PC-3 (cell line): Measurements from ENCODE around the gene AVP. TPM values are rescaled to one million over a fixed set of nuclear protein-coding genes. Genes with fewer than 3 reads are reported as not detected.

ENCODE experiments used
- ATAC-seq: fragments of 200-7000 bp; cut with Tn5 transposase; 2 replicates; pipeline ENCODE4 v1.9.1; 2020; ENCODE audit warnings: mild to moderate bottlenecking, moderate library complexity
- BruUV-seq: library from RNA; stranded (reverse); fragments of 400-500 nt; replicated peaks from 2 replicates; lab custom pipeline; 2021; lab: Mats Ljungman, UMichigan
- CTCF ChIA-PET: fragments of 300-600 bp; sonication (Branson Sonifier 250); formaldehyde crosslinking; loops from one replicate; lab custom pipeline; 2022; ENCODE audit warnings: antibody characterized with exemption; lab: Charles Lee
- POLR2A ChIA-PET: fragments of 300-600 bp; sonication (Branson Sonifier 250); formaldehyde crosslinking; loops from one replicate; lab custom pipeline; 2022; ENCODE audit warnings: antibody characterized with exemption; ENCODE audit not compliant: unreplicated experiment; lab: Charles Lee
- DNase-seq: peaks from one replicate; pipeline ENCODE4 v3.0.0-alpha.2; 2015
- H2AFZ ChIP-seq: fragments of 300-600 bp; sonication (generic); 2 replicates; pipeline ENCODE4 v1.6.0; 2016; ENCODE audit warnings: antibody characterized with exemption, low read length
- H3F3A ChIP-seq: fragments of 300-600 bp; sonication (generic); one replicate; pipeline ENCODE4 v1.6.0; 2017; ENCODE audit warnings: antibody characterized with exemption, low read length, control low read depth, mild to moderate bottlenecking; ENCODE audit not compliant: unreplicated experiment
- H3K27ac ChIP-seq: fragments of 300-600 bp; sonication (generic); 2 replicates; pipeline ENCODE4 v1.5.1; 2016; ENCODE audit warnings: mild to moderate bottlenecking, low read length
- H3K27me3 ChIP-seq: fragments of 300-600 bp; sonication (generic); 2 replicates; pipeline ENCODE4 v1.6.1; 2016; ENCODE audit warnings: low read length, mixed read lengths
- H3K36me3 ChIP-seq: fragments of 300-600 bp; sonication (generic); 2 replicates; pipeline ENCODE4 v1.6.1; 2016; ENCODE audit warnings: low read depth, mixed run types, low read length, mixed read lengths
- H3K4me1 ChIP-seq: fragments of 300-600 bp; sonication (generic); 2 replicates; pipeline ENCODE4 v1.5.1; 2016; ENCODE audit warnings: low read length; ENCODE audit not compliant: insufficient read depth
- H3K4me2 ChIP-seq: fragments of 300-600 bp; sonication (generic); 2 replicates; pipeline ENCODE4 v1.6.0; 2016; ENCODE audit warnings: low read length
- H3K4me3 ChIP-seq: fragments of 300-600 bp; sonication (generic); 2 replicates; pipeline ENCODE4 v1.5.1; 2016; ENCODE audit warnings: mild to moderate bottlenecking, low read length, mixed read lengths
- H3K79me2 ChIP-seq: fragments of 300-600 bp; sonication (generic); 2 replicates; pipeline ENCODE4 v1.6.1; 2017; ENCODE audit warnings: low read length, mixed read lengths
- H3K9ac ChIP-seq: fragments of 300-600 bp; sonication (generic); 2 replicates; pipeline ENCODE4 v1.6.0; 2016; ENCODE audit warnings: mild to moderate bottlenecking, low read length
- H3K9me2 ChIP-seq: fragments of 300-600 bp; sonication (generic); replicated peaks from 2 replicates; pipeline ENCODE4 v1.6.1; 2016; ENCODE audit warnings: mixed run types, low read length, mixed read lengths
- H3K9me3 ChIP-seq: fragments of 300-600 bp; sonication (generic); 2 replicates; pipeline ENCODE4 v1.6.1; 2016; ENCODE audit warnings: low read length, mixed read lengths
- H4K20me1 ChIP-seq: fragments of 300-600 bp; sonication (generic); 2 replicates; pipeline ENCODE4 v1.6.1; 2016; ENCODE audit warnings: low read length, mixed read lengths
- CTCF ChIP-seq: fragments of 300-600 bp; sonication (generic); conservative IDR thresholded peaks from 2 replicates; pipeline ENCODE4 v1.5.1; 2017; ENCODE audit warnings: antibody characterized with exemption, low read depth, mild to moderate bottlenecking, low read length
- EZH2 ChIP-seq: fragments of 300-600 bp; sonication (generic); IDR thresholded peaks from one replicate; pipeline ENCODE4 v1.6.1; 2017; ENCODE audit warnings: antibody characterized with exemption, mild to moderate bottlenecking, low read length; ENCODE audit not compliant: unreplicated experiment
- EZH2phosphoT487 ChIP-seq: fragments of 300-600 bp; sonication (generic); IDR thresholded peaks from 2 replicates; pipeline ENCODE4 v1.6.1; 2018; ENCODE audit warnings: mild to moderate bottlenecking, antibody characterized with exemption, low read length, borderline replicate concordance
- intact Hi-C: fragments of 100-400 bp; cut with micrococcal nuclease; formaldehyde crosslinking; loops from 2 replicates; pipeline ENCODE4 v1.9.0; 2023
- total RNA-seq: library from RNA; depleted of rRNA; stranded (reverse); fragments of >200 nt; gene quantifications from 2 replicates; pipeline ENCODE4 v1.2.3, GENCODE V29; 2014

AVP gene
- total RNA-seq, 1 experiment from 2014 or later = not detected

DNA sequence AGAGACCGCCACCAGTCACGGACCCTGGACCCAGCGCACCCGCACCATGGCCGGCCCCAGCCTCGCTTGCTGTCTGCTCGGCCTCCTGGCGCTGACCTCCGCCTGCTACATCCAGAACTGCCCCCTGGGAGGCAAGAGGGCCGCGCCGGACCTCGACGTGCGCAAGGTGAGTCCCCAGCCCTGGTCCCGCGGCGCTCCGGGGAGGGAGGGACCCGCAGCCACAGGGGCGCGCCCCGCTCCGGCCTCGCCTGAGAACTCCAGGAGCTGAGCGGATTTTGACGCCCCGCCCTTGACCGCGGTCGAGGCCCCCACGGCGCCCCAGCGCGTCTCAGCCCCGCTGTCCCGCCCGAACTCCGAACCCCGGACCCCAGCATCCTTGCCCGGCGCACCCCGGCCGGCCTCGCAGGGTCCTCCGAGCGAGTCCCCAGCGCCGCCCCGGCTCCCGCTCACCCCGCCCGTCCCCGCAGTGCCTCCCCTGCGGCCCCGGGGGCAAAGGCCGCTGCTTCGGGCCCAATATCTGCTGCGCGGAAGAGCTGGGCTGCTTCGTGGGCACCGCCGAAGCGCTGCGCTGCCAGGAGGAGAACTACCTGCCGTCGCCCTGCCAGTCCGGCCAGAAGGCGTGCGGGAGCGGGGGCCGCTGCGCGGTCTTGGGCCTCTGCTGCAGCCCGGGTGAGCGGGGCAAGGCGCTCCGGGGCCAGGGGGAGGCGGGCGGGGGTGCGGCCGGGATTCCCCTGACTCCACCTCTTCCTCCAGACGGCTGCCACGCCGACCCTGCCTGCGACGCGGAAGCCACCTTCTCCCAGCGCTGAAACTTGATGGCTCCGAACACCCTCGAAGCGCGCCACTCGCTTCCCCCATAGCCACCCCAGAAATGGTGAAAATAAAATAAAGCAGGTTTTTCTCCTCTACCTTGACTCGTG lies 12.7 kb downstream of the AVP start, which contains the start of gene OXT:
TSS of gene OXT (plus strand) at position 11 of the 920 bp plus-strand sequence. CDS start at position 47, 36 bp downstream.
- H3K27me3 ChIP-seq = no peaks in the 10 kb centered on the region
- no peaks in the 10 kb centered on the region for H3K79me2 ChIP-seq
- no peak within 1 kb of the TSS for H3K4me3 ChIP-seq
- no TSS peak for BruUV-seq
- ChIA-PET CTCF (interaction anchor here (0.5 kb wide), 1 partner anchor 13 kb away, joined by 5 read pairs; no protein-coding TSS in a partner anchor), POLR2A (interaction anchor here (0.7 kb wide), 1 partner anchor 89 kb away, joined by 5 read pairs; no protein-coding TSS in a partner anchor)
- no peaks in the 10 kb centered on the region for H3K4me1 ChIP-seq
- no peak for TF ChIP-seq CTCF
- no peaks in the 10 kb centered on the region for H3K9me3 ChIP-seq
- H2AFZ ChIP-seq = no peak within 1 kb of the TSS
- intact Hi-C loops = no loop called here
- no peaks in the 10 kb centered on the region for H3F3A ChIP-seq
- H4K20me1 ChIP-seq = no peaks in the 10 kb centered on the region
- H3K9me2 ChIP-seq = no peaks in the 10 kb centered on the region
- no peaks in the 10 kb centered on the region for H3K36me3 ChIP-seq
- ATAC-seq (no peak), DNase-seq (no peak)
- no peak within 1 kb of the TSS for H3K9ac ChIP-seq
- H3K4me2 ChIP-seq = no peak within 1 kb of the TSS
- H3K27ac ChIP-seq = no peak within 1 kb of the TSS

- Histone ChIP-seq H3K79me2 (no peaks in the 10 kb centered on the region), H3K36me3 (no peaks in the 10 kb centered on the region), H2AFZ (no peak overlapping the region), H3K9ac (no peak overlapping the region), H3K4me1 (0 out of 2 replicates have a peak, but pooled peaks cover 5% of the 10 kb centered on the region), H3F3A (no peaks in the 10 kb centered on the region), H3K4me3 (no peak overlapping the region), H3K9me2 (no peaks in the 10 kb centered on the region), H3K4me2 (no peak overlapping the region), H4K20me1 (no peaks in the 10 kb centered on the region), H3K27ac (no peak overlapping the region), H3K9me3 (no peaks in the 10 kb centered on the region), H3K27me3 (no peaks in the 10 kb centered on the region)
- intact Hi-C loops = no loop called here
- CTCF ChIA-PET = no interaction called here
- POLR2A ChIA-PET = no interaction called here
- ATAC-seq (no peak), DNase-seq (no peak)
- no TSS peak for BruUV-seq
- no peak for TF ChIP-seq EZH2phosphoT487
- no peak for TF ChIP-seq CTCF
- no peak for TF ChIP-seq EZH2
Observed at GRCh38 chr20:3071266-3071609, 13.3 kb downstream of the AVP start.

DNA sequence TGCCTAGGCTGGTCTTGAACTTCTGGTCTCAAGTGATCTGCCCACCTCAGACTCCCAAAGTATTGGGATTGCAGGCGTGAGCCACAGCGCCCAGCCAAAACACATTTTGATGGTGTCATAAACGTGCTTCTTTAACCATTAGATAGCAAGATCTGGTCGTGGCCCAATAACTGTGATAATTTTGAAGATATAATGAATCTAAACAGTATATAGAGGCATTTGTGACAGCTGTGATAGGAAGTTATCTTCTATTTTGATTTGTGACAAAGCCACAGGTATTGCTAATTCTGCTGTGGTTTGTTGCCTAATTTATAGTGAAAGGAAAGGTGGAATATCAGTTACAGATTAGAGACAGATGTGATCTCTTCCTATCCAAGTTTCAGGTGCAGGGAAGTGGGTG lies 13.8 kb downstream of the AVP start:
- no peaks in the 10 kb centered on the region for H3K9me2 ChIP-seq
- H3K36me3 ChIP-seq = no peaks in the 10 kb centered on the region
- no peaks in the 10 kb centered on the region for H3F3A ChIP-seq
- no peaks in the 10 kb centered on the region for H3K27me3 ChIP-seq
- no peak overlapping the region for H2AFZ ChIP-seq
- no TSS peak for BruUV-seq
- 0 out of 2 replicates have a peak, but pooled peaks cover 5% of the 10 kb centered on the region for H3K4me1 ChIP-seq
- H3K27ac ChIP-seq = no peak overlapping the region
- H3K4me3 ChIP-seq = no peak overlapping the region
- ChIA-PET CTCF (no interaction called here), POLR2A (no interaction called here)
- H3K4me2 ChIP-seq = no peak overlapping the region
- no peak overlapping the region for H3K9ac ChIP-seq
- DNase-seq = no peak
- intact Hi-C loops = no loop called here
- no peaks in the 10 kb centered on the region for H3K9me3 ChIP-seq
- TF ChIP-seq CTCF (no peak), EZH2 (no peak), EZH2phosphoT487 (no peak)
- no peaks in the 10 kb centered on the region for H4K20me1 ChIP-seq
- ATAC-seq = no peak
- H3K79me2 ChIP-seq = no peaks in the 10 kb centered on the region
